ENCODE data around the gene ARID5B.

- no peak for TF ChIP-seq CTCF (IDR thresholded peaks at IDR 0.05)
- no peak for TF ChIP-seq EP300 (IDR thresholded peaks at IDR 0.05; ENCODE audit: low read depth)
- no peak for TF ChIP-seq POLR2AphosphoS5 (IDR thresholded peaks at IDR 0.05)
- no peak for TF ChIP-seq POLR2A (IDR thresholded peaks at IDR 0.05)
Observed at GRCh38 chr10:62001898-62002297, 100.4 kb downstream of the ARID5B start.

All from transverse colon (tissue), 4 donors.